SK-N-SH treated with all-trans-retinoic acid at 6 μM for 48 hours (cell line): ENCODE measurements around the gene TNNC2.
A peak's percentile ranks its signal among the peaks of the same experiment; 100 is the strongest.

ENCODE experiments used
- ATAC-seq: fragments of 200-7000 bp; cut with Tn5 transposase; 3 replicates; pipeline ENCODE4 v1.9.1; 2020; ENCODE audit warnings: mild to moderate bottlenecking, moderate library complexity
- ARNTL ChIP-seq: fragments of 450-650 bp; formaldehyde crosslinking; IDR thresholded peaks from 2 replicates; pipeline ENCODE4 v1.5.0; 2020; ENCODE audit warnings: low read depth, mild to moderate bottlenecking, moderate library complexity, borderline replicate concordance
- BACH2 ChIP-seq: fragments of 250-450 bp; sonication (Bioruptor Pico); IDR thresholded peaks from 2 replicates; pipeline ENCODE4 v1.9.0; 2021; ENCODE audit warnings: mild to moderate bottlenecking, borderline replicate concordance
- CREB5 ChIP-seq: fragments of 250-450 bp; sonication (Bioruptor Pico); IDR thresholded peaks from 2 replicates; pipeline ENCODE4 v1.5.1; 2020; ENCODE audit warnings: low read depth, mild to moderate bottlenecking, moderate library complexity
- CSDC2 ChIP-seq: fragments of 250-450 bp; sonication (Bioruptor Pico); IDR thresholded peaks from 2 replicates; pipeline ENCODE4 v1.5.0; 2020; ENCODE audit warnings: mild to moderate bottlenecking, moderate library complexity
- CSRNP3 ChIP-seq: fragments of 250-450 bp; sonication (Bioruptor Pico); IDR thresholded peaks from 2 replicates; pipeline ENCODE4 v1.5.1; 2021; ENCODE audit warnings: mild to moderate bottlenecking, moderate library complexity
- ESRRG ChIP-seq: fragments of 250-450 bp; sonication (Bioruptor Pico); IDR thresholded peaks from 2 replicates; pipeline ENCODE4 v1.6.1; 2021; ENCODE audit warnings: mild to moderate bottlenecking
- GLIS3 ChIP-seq: fragments of 250-450 bp; sonication (Bioruptor Pico); IDR thresholded peaks from 2 replicates; pipeline ENCODE4 v1.5.0; 2020; ENCODE audit warnings: mild to moderate bottlenecking, moderate library complexity
- ISL1 ChIP-seq: fragments of 250-450 bp; sonication (Bioruptor Pico); IDR thresholded peaks from 2 replicates; pipeline ENCODE4 v2.1.2; 2022; ENCODE audit warnings: mild to moderate bottlenecking, moderate library complexity
- OSR1 ChIP-seq: fragments of 250-450 bp; sonication (Bioruptor Pico); IDR thresholded peaks from 2 replicates; pipeline ENCODE4 v1.8.0; 2022; ENCODE audit warnings: moderate library complexity, mild to moderate bottlenecking, inconsistent platforms
- PATZ1 ChIP-seq: fragments of 250-450 bp; sonication (Bioruptor Pico); IDR thresholded peaks from 2 replicates; pipeline ENCODE4 v1.8.0; 2020; ENCODE audit warnings: mild to moderate bottlenecking, moderate library complexity, borderline replicate concordance
- POU6F1 ChIP-seq: fragments of 250-450 bp; sonication (Bioruptor Pico); IDR thresholded peaks from 2 replicates; pipeline ENCODE4 v1.8.0; 2021; ENCODE audit warnings: low read depth, mild to moderate bottlenecking, moderate library complexity, borderline replicate concordance
- PPARA ChIP-seq: fragments of 250-450 bp; sonication (Bioruptor Pico); IDR thresholded peaks from 2 replicates; pipeline ENCODE4 v1.5.0; 2020; ENCODE audit warnings: mild to moderate bottlenecking, borderline replicate concordance
- SNAI2 ChIP-seq: fragments of 250-450 bp; sonication (Bioruptor Pico); IDR thresholded peaks from 2 replicates; pipeline ENCODE4 v1.5.0; 2020; ENCODE audit warnings: mild to moderate bottlenecking, moderate library complexity
- TCF4 ChIP-seq: fragments of 250-450 bp; sonication (Bioruptor Pico); IDR thresholded peaks from 2 replicates; pipeline ENCODE4 v1.8.0; 2021; ENCODE audit warnings: mild to moderate bottlenecking, moderate library complexity, borderline replicate concordance
- TOX ChIP-seq: fragments of 250-450 bp; sonication (Bioruptor Pico); IDR thresholded peaks from 2 replicates; pipeline ENCODE4 v1.8.0; 2021; ENCODE audit warnings: mild to moderate bottlenecking, moderate library complexity, borderline replicate concordance
- TSHZ2 ChIP-seq: fragments of 250-450 bp; sonication (Bioruptor Pico); IDR thresholded peaks from 2 replicates; pipeline ENCODE4 v1.5.0; 2020; ENCODE audit warnings: mild to moderate bottlenecking, moderate library complexity
- ZNF565 ChIP-seq: fragments of 450-650 bp; formaldehyde crosslinking; conservative IDR thresholded peaks from 2 replicates; pipeline ENCODE4 v1.5.0; 2020; ENCODE audit warnings: low read depth, mild to moderate bottlenecking, moderate library complexity
- ZNF70 ChIP-seq: fragments of 450-650 bp; formaldehyde crosslinking; IDR thresholded peaks from 2 replicates; pipeline ENCODE4 v1.5.0; 2020; ENCODE audit warnings: mild to moderate bottlenecking, moderate library complexity
- ZNF8 ChIP-seq: fragments of 450-650 bp; formaldehyde crosslinking; IDR thresholded peaks from 2 replicates; pipeline ENCODE4 v1.5.0; 2020; ENCODE audit warnings: mild to moderate bottlenecking, moderate library complexity

The TNNC2 gene

GRCh38 chr20:45813006-45813340, 14.1 kb downstream of the TNNC2 start:
- no peak for TF ChIP-seq BACH2 (CRISPR knock-in tag)
- TF ChIP-seq TSHZ2: no peak
- TF ChIP-seq ZNF8: no peak
- no peak for TF ChIP-seq PATZ1 (CRISPR knock-in tag)
- no peak for TF ChIP-seq CSDC2 (CRISPR knock-in tag)
- no peak for TF ChIP-seq TCF4 (CRISPR knock-in tag)
- TF ChIP-seq ARNTL (CRISPR knock-in tag): no peak
- TF ChIP-seq OSR1 (CRISPR knock-in tag): no peak
- TF ChIP-seq CREB5: no peak
- ATAC-seq: peak; percentile 3

- ATAC-seq: peak; percentile 99
- TF ChIP-seq CREB5 (no peak), PPARA (CRISPR knock-in tag) (no peak), POU6F1 (CRISPR knock-in tag) (no peak), ESRRG (CRISPR knock-in tag) (no peak), TOX (no peak), PATZ1 (CRISPR knock-in tag) (no peak), CSRNP3 (CRISPR knock-in tag) (no peak), OSR1 (CRISPR knock-in tag) (no peak), GLIS3 (no peak), ZNF565 (CRISPR knock-in tag) (no peak), ZNF70 (CRISPR knock-in tag) (no peak), ISL1 (CRISPR knock-in tag) (no peak), SNAI2 (no peak)
Measured at GRCh38 chr20:45812157-45813005, 14.7 kb downstream of the TNNC2 start, which contains the start of gene UBE2C. Gene UBE2C, plus strand, starts transcription at chr20:45812644. Its CDS starts 52 bp downstream, at chr20:45812696.
